Measurements from ENCODE around the gene PRKD3. TPM values are rescaled to one million over a fixed set of nuclear protein-coding genes. Genes with fewer than 3 reads are reported as not detected.

PRKD3 gene
- total and polyA plus RNA-seq, 2 of the 13 experiments (the other 11 are each of a cell fraction or from before 2014, with no cell fraction given), result 11.6 to 38.4 TPM

GRCh38 chr2:37302701-37303252, 21.9 kb downstream of the PRKD3 start:
- Histone ChIP-seq H3K9ac (ENCODE audit: insufficient read depth, low read depth, low read length) (no peak overlapping the region), H3K4me3 (replicated peaks in 1 of 3; ENCODE audit: insufficient read depth in 1 of 3, low read depth in 2 of 3, low read length in 3 of 3) (no peak overlapping the region), H3K27ac (ENCODE audit: extremely low read length, insufficient read depth, low read length) (no peak overlapping the region), H3K79me2 (ENCODE audit: insufficient read depth, low read length) (peaks cover 47% of the 10 kb centered on the region), H3K4me2 (ENCODE audit: low read depth, low read length) (no peak overlapping the region), H3K9me3 (ENCODE audit: low read length) (no peaks in the 10 kb centered on the region), H2AFZ (ENCODE audit: low read length) (no peak overlapping the region), H3K36me3 (replicated peaks in 1 of 2; ENCODE audit: control insufficient read depth in 1 of 2, insufficient read depth in 2 of 2, low read length in 2 of 2) (peaks cover 0 to 5% of the 10 kb centered on the region in 2 experiments; a peak in 1 of 5 replicates), H3K4me1 (ENCODE audit: insufficient read depth, low read length) (peaks cover 5% of the 10 kb centered on the region; the same call in 1 of the 2 replicates), H3K27me3 (ENCODE audit: control insufficient read depth in 1 of 2, insufficient read depth in 2 of 2, low read length in 2 of 2) (no peaks in the 10 kb centered on the region), H4K20me1 (ENCODE audit: insufficient read depth, low read length) (no peaks in the 10 kb centered on the region)
- ATAC-seq (no peak), FAIRE-seq (no peak), DNase-seq (ENCODE audit: low spot score) (no peak)
- CTCF ChIA-PET (ENCODE audit: low intra/inter-chr PET ratio, low total read pairs), result no interaction called here
- POLR2A ChIA-PET, result no interaction called here
- intact Hi-C loops (cut with micrococcal nuclease; ENCODE audit: unreplicated experiment) (no loop called here), in situ Hi-C loops (cut with HindIII; ENCODE audit: extremely low pct_ligation_motif_present, low pct_unique_long_range_greater_than_20kb) (no loop called here)
- 98% methylated on average over 9 of the region's 9 CpGs for WGBS (ENCODE audit: low lambda C conversion rate)
- no peak for TF ChIP-seq SRY (CRISPR knock-in tag; IDR thresholded peaks at IDR 0.05)
- TF ChIP-seq CC2D1A (CRISPR knock-in tag; IDR thresholded peaks at IDR 0.05), result no peak
- no peak for TF ChIP-seq PHF21A (CRISPR knock-in tag; IDR thresholded peaks at IDR 0.05)
- no peak for TF ChIP-seq TBP (CRISPR knock-in tag; IDR thresholded peaks at IDR 0.05)
- TF ChIP-seq STAT5B (CRISPR knock-in tag; IDR thresholded peaks at IDR 0.05), result no peak
- no peak for TF ChIP-seq FOXK2 (IDR thresholded peaks at IDR 0.05)
- TF ChIP-seq MZF1 (CRISPR knock-in tag; IDR thresholded peaks at IDR 0.05; ENCODE audit: borderline replicate concordance), result no peak
- no peak for TF ChIP-seq ZNF235 (CRISPR knock-in tag; IDR thresholded peaks at IDR 0.05; ENCODE audit: borderline replicate concordance)
- TF ChIP-seq FOXM1 (CRISPR knock-in tag; IDR thresholded peaks at IDR 0.05), result no peak
- no peak for TF ChIP-seq RELA (CRISPR knock-in tag; IDR thresholded peaks at IDR 0.05)
- no TSS peak for BruUV-seq (replicated peaks)

GRCh38 chr2:37301408-37301807, 23.2 kb downstream of the PRKD3 start:
- Histone ChIP-seq H3K4me3 (replicated peaks in 1 of 3; ENCODE audit: insufficient read depth in 1 of 3, low read depth in 2 of 3, low read length in 3 of 3) (no peak overlapping the region), H3K4me2 (ENCODE audit: low read depth, low read length) (no peak overlapping the region), H3K27ac (ENCODE audit: extremely low read length, insufficient read depth, low read length) (no peak overlapping the region), H3K36me3 (replicated peaks in 1 of 2; ENCODE audit: control insufficient read depth in 1 of 2, insufficient read depth in 2 of 2, low read length in 2 of 2) (peaks cover 0 to 5% of the 10 kb centered on the region in 2 experiments; a peak in 1 of 5 replicates), H3K79me2 (ENCODE audit: insufficient read depth, low read length) (peaks cover 50% of the 10 kb centered on the region), H4K20me1 (ENCODE audit: insufficient read depth, low read length) (no peaks in the 10 kb centered on the region), H3K4me1 (ENCODE audit: insufficient read depth, low read length) (no peaks in the 10 kb centered on the region), H3K27me3 (ENCODE audit: control insufficient read depth in 1 of 2, insufficient read depth in 2 of 2, low read length in 2 of 2) (no peaks in the 10 kb centered on the region), H3K9me3 (ENCODE audit: low read length) (no peaks in the 10 kb centered on the region), H3K9ac (ENCODE audit: insufficient read depth, low read depth, low read length) (no peak overlapping the region), H2AFZ (ENCODE audit: low read length) (no peak overlapping the region)
- no peak for FAIRE-seq
- intact Hi-C loops (cut with micrococcal nuclease; ENCODE audit: unreplicated experiment) (no loop called here), in situ Hi-C loops (cut with HindIII; ENCODE audit: extremely low pct_ligation_motif_present, low pct_unique_long_range_greater_than_20kb) (no loop called here)
- BruUV-seq (replicated peaks), result no TSS peak
- ATAC-seq, result no peak
- WGBS (ENCODE audit: low lambda C conversion rate), result 90% methylated on average over 2 of the region's 2 CpGs
- ChIA-PET CTCF (ENCODE audit: low intra/inter-chr PET ratio, low total read pairs) (no interaction called here), POLR2A (no interaction called here)
- no peak for DNase-seq (ENCODE audit: low spot score)
- TF ChIP-seq LCORL (IDR thresholded peaks at IDR 0.05) (no peak), LCORL (CRISPR knock-in tag; IDR thresholded peaks at IDR 0.05) (no peak), SOX6 (IDR thresholded peaks at IDR 0.05) (no peak), SOX6 (CRISPR knock-in tag; IDR thresholded peaks at IDR 0.05) (no peak), RELA (CRISPR knock-in tag; IDR thresholded peaks at IDR 0.05) (no peak), ZNF710 (CRISPR knock-in tag; IDR thresholded peaks at IDR 0.05; ENCODE audit: borderline replicate concordance) (no peak), SETDB1 (CRISPR knock-in tag; IDR thresholded peaks at IDR 0.05; ENCODE audit: borderline replicate concordance) (no peak), ZNF235 (CRISPR knock-in tag; IDR thresholded peaks at IDR 0.05; ENCODE audit: borderline replicate concordance) (no peak), ATF3 (CRISPR knock-in tag; IDR thresholded peaks at IDR 0.05) (no peak), REPIN1 (CRISPR knock-in tag; IDR thresholded peaks at IDR 0.05; ENCODE audit: borderline replicate concordance, low read depth) (no peak), ADNP (CRISPR knock-in tag; IDR thresholded peaks at IDR 0.05) (no peak)
